Esophagus squamous epithelium (tissue), 5 donors: ENCODE measurements around the gene PTPRM. TPM values are rescaled to one million over a fixed set of nuclear protein-coding genes. Genes with fewer than 3 reads are reported as not detected.
A peak's percentile ranks its signal among the peaks of the same experiment; 100 is the strongest.

ENCODE experiments used
- DNase-seq: peaks from one replicate; lab custom pipeline; 2025; lab: John Stamatoyannopoulos, UW
- H3K27ac ChIP-seq, 4 donors: fragments of 200-600 bp; sonication (generic); one replicate each; pipeline ENCODE4 v1.5.1; 2016 to 2019; ENCODE audit warnings: mild to moderate bottlenecking in 1 of 4
- H3K27me3 ChIP-seq, 4 donors: fragments of 200-600 bp; sonication (generic); 1 replicate in 3 of 4; 2 replicates in 1 of 4; pipeline versions ENCODE4 v1.5.1 to v1.6.0; 2017 to 2021; ENCODE audit warnings: antibody characterized with exemption in 1 of 4
- H3K36me3 ChIP-seq, 3 donors: fragments of 200-600 bp; sonication (generic); one replicate each; pipeline ENCODE4 v1.5.1; 2016 to 2019
- H3K4me1 ChIP-seq, 3 donors: fragments of 200-600 bp; sonication (generic); one replicate each; pipeline ENCODE4 v1.5.1; 2017 to 2019
- H3K4me3 ChIP-seq, 4 donors: fragments of 200-600 bp; sonication (generic); 1 replicate in 3 of 4; 2 replicates in 1 of 4; pipeline ENCODE4 v1.5.1; 2016 to 2019; ENCODE audit warnings: mild to moderate bottlenecking in 2 of 4, moderate library complexity in 1 of 4
- H3K9me3 ChIP-seq, 3 donors: fragments of 200-600 bp; sonication (generic); one replicate each; pipeline ENCODE4 v1.5.1; 2016 to 2019
- POLR2A ChIP-seq, 4 donors: fragments of 450-650 bp; IDR thresholded peaks; one replicate each; pipeline ENCODE4 v1.6.1; 2017; ENCODE audit warnings: antibody characterized with exemption in 4 of 4, mild to moderate bottlenecking in 4 of 4, moderate library complexity in 3 of 4
- WGBS, 2 donors: methylation state at CpG; one replicate each; pipeline ENCODE4 v1.1.5; 2018; 5-methylcytosine and 5-hydroxymethylcytosine counted together
- intact Hi-C: fragments of 100-400 bp; cut with DNase I; formaldehyde crosslinking; loops from one replicate; pipeline ENCODE4 v1.15.0; 2022
- total RNA-seq, 4 donors: library from RNA; depleted of rRNA; stranded (reverse); fragments of >200 nt; gene quantifications; one replicate each; pipeline ENCODE4 v1.1.0, GENCODE V29; 2016
- TF ChIP-seq, protein P1 (sequence below), 6 experiments: fragments of 450-650 bp in 4 of 6; fragments of 200-600 bp in 2 of 6; sonication (generic) in 2 of 6; IDR thresholded peaks; one replicate each; pipeline ENCODE4 v1.5.1; 2016 to 2019; ENCODE audit warnings: antibody characterized with exemption in 6 of 6, mild to moderate bottlenecking in 4 of 6, moderate library complexity in 4 of 6
- donor health status: DM: yes; HTN: yes; CAD: no.

Gene PTPRM
- total RNA-seq, 4 donors from 2014 or later: 6.5 to 38.7 (median 11.1) TPM

DNA sequence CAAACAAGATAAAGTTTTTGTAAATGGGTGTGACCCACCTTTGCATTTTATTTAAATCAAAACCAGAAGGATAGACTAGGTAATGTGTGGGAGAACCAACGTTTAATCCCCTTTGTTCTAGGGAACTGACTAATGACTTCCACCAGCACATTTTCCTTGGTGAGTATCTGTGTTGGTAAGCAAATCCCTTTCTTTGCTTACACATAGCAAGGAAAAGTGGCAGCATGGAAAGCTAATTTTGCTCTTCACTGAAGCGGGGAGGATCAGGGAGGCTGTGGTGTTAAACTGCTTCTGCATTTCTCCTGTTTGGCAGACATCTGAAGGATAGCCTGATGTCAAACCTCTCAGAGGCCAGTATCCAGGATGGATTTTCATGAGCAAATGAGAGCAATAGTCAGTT lies 331.1 kb downstream of the PTPRM start:
- H3K27ac ChIP-seq: no peak overlapping the region
- H3K9me3 ChIP-seq: no peaks in the 10 kb centered on the region
- no peaks in the 10 kb centered on the region for H3K27me3 ChIP-seq
- intact Hi-C loops: no loop called here
- no peaks in the 10 kb centered on the region for H3K4me1 ChIP-seq
- no peaks in the 10 kb centered on the region for H3K36me3 ChIP-seq
- 46 to 55% methylated on average over 2 of the region's 2 CpGs for WGBS, 2 donors
- no peak for DNase-seq
- no peak overlapping the region for H3K4me3 ChIP-seq
- TF ChIP-seq, protein P1, sequence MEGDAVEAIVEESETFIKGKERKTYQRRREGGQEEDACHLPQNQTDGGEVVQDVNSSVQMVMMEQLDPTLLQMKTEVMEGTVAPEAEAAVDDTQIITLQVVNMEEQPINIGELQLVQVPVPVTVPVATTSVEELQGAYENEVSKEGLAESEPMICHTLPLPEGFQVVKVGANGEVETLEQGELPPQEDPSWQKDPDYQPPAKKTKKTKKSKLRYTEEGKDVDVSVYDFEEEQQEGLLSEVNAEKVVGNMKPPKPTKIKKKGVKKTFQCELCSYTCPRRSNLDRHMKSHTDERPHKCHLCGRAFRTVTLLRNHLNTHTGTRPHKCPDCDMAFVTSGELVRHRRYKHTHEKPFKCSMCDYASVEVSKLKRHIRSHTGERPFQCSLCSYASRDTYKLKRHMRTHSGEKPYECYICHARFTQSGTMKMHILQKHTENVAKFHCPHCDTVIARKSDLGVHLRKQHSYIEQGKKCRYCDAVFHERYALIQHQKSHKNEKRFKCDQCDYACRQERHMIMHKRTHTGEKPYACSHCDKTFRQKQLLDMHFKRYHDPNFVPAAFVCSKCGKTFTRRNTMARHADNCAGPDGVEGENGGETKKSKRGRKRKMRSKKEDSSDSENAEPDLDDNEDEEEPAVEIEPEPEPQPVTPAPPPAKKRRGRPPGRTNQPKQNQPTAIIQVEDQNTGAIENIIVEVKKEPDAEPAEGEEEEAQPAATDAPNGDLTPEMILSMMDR (IDR thresholded peaks at IDR 0.05): no peak
- no peak for TF ChIP-seq POLR2A (IDR thresholded peaks at IDR 0.05)

DNA sequence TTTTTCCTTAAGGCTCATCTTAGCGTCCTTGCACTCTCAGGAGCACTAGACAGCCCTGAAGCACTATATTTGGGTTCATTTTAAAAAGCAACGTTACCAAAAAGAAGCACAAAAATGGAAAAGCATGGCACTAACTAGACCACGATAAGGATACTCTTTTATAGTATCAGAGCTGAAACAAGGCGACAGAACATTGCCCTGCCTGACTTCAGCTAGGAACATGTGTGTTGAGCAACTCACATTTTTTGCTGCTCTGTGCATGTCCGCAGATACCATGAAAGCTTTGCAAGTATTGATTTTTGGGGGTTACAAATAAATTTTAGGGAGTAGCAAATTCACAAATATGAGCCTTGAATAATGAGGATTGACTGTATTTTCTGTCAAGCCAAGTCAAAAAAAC lies 332.0 kb downstream of the PTPRM start:
- intact Hi-C loops: no loop called here
- H3K27ac ChIP-seq: no peak overlapping the region
- H3K4me1 ChIP-seq: no peaks in the 10 kb centered on the region
- 83 to 90% methylated on average over 5 of the region's 5 CpGs for WGBS, 2 donors
- no peaks in the 10 kb centered on the region for H3K36me3 ChIP-seq
- no peak for TF ChIP-seq POLR2A (IDR thresholded peaks at IDR 0.05)
- TF ChIP-seq, protein P1 (IDR thresholded peaks at IDR 0.05): no peak
- no peaks in the 10 kb centered on the region for H3K9me3 ChIP-seq
- H3K27me3 ChIP-seq: no peaks in the 10 kb centered on the region
- no peak for DNase-seq
- H3K4me3 ChIP-seq: no peak overlapping the region

DNA sequence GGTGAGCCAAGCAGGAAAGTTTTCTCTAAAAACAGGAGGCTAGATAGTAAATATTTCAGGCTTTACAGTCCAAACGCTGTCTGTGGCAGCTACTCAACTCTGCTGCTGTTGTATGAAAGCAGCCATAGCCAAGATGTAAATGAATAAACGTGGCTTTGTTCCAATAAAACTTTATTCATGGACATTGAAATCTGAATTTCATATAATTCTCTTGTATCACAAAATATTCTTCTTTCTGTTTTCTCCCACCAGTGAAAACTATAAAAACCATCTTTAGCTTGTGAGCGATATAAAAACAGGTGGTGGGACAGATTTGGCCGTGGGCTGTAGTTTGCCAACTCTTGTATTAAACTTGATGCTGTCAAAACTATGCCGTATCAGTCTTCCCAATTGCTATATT lies 333.0 kb downstream of the PTPRM start:
- H3K36me3 ChIP-seq: no peaks in the 10 kb centered on the region
- H3K27ac ChIP-seq: no peak overlapping the region
- no peaks in the 10 kb centered on the region for H3K27me3 ChIP-seq
- WGBS, 2 donors: 69 to 82% methylated on average over 5 of the region's 5 CpGs
- TF ChIP-seq, protein P1 (IDR thresholded peaks at IDR 0.05): no peak
- TF ChIP-seq POLR2A (IDR thresholded peaks at IDR 0.05): no peak
- intact Hi-C loops: no loop called here
- H3K4me3 ChIP-seq: no peak overlapping the region
- H3K4me1 ChIP-seq: no peaks in the 10 kb centered on the region
- no peaks in the 10 kb centered on the region for H3K9me3 ChIP-seq
- DNase-seq: no peak

DNA sequence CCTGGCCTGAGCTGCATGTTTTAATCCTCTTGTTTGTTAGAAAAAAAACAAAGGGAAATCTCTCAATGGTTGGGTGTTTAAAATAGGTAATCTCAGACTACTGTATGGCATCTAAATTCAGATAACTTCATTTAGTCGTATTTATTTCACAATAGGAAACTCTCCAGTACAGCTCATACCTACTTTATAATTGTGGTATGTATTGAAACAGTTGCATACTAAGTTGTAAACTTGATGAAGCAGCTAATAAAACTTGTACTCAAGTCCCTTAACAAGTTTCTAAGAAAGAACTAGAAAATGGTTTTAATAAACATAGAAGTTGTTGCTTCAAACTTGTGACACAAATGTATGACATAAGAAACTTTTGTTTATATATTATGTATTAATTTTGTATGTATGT lies 334.5 kb downstream of the PTPRM start:
- Histone ChIP-seq H3K9me3 (no peaks in the 10 kb centered on the region), H3K4me1 (no peaks in the 10 kb centered on the region), H3K27me3 (no peaks in the 10 kb centered on the region), H3K36me3 (no peaks in the 10 kb centered on the region), H3K27ac (peak overlapping the region in 3 of 4 donors; percentile 33 to 69 (median 61)), H3K4me3 (no peak overlapping the region)
- DNase-seq: no peak
- no peak for TF ChIP-seq POLR2A (IDR thresholded peaks at IDR 0.05)
- TF ChIP-seq, protein P1 (IDR thresholded peaks at IDR 0.05): no peak
- intact Hi-C loops: no loop called here
- 70 to 71% methylated on average over 1 of the region's 1 CpG for WGBS, 2 donors

DNA sequence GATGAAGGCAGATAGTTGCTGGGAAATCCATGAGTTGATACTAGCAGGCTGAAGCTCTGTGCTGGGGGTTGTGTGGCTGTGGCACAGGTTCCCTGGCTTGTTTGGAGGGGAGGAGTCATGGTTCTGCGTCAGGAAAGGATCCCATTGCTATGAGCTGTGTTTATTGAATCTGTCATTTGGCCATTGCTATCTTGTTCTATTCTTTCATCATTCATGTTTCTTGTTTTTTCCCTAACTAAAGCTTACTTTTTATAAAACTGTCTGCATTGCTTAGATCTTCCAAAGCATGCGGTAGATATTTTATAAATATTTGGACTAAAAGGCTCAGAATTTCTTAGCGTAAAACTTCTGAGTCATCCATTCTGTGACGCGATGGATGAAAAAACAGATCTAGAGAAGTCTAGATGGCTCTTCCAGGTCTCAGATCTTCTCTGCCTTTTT lies 335.3 kb downstream of the PTPRM start:
- 76 to 78% methylated on average over 5 of the region's 5 CpGs for WGBS, 2 donors
- H3K27ac ChIP-seq: peak overlapping the region in 3 of 4 donors; percentile 33 to 69 (median 61)
- H3K36me3 ChIP-seq: no peaks in the 10 kb centered on the region
- no peaks in the 10 kb centered on the region for H3K27me3 ChIP-seq
- H3K9me3 ChIP-seq: no peaks in the 10 kb centered on the region
- TF ChIP-seq POLR2A (IDR thresholded peaks at IDR 0.05): no peak
- TF ChIP-seq, protein P1 (IDR thresholded peaks at IDR 0.05): no peak
- no peak overlapping the region for H3K4me3 ChIP-seq
- DNase-seq: no peak
- intact Hi-C loops: no loop called here
- no peaks in the 10 kb centered on the region for H3K4me1 ChIP-seq
